WTC11 (cell line): Measurements from ENCODE around the gene P2RX6. TPM values are rescaled to one million over a fixed set of nuclear protein-coding genes. Genes with fewer than 3 reads are reported as not detected.

Experiments used
- ATAC-seq: fragments of 200-7000 bp; cut with Tn5 transposase; 2 replicates; pipeline ENCODE4 v1.10.0; 2021; ENCODE audit warnings: mild to moderate bottlenecking, moderate library complexity
- CTCF ChIA-PET: fragments of 300-600 bp; sonication (Branson Sonifier 250); formaldehyde crosslinking; loops from one replicate; lab custom pipeline; 2021; ENCODE audit warnings: antibody characterized with exemption; lab: Charles Lee
- POLR2A ChIA-PET: fragments of 350-600 bp; sonication (Branson Sonifier 250); formaldehyde crosslinking; loops from one replicate; lab custom pipeline; 2021; ENCODE audit warnings: antibody characterized with exemption; lab: Charles Lee
- DNase-seq: peaks from one replicate; pipeline ENCODE4 v3.0.0; 2021; ENCODE audit warnings: low spot score
- H3K27ac Mint-ChIP-seq: 2 replicates; pipeline ENCODE4 v1.8.0; 2021; ENCODE audit warnings: mixed read lengths
- H3K27me3 Mint-ChIP-seq: 2 replicates; pipeline ENCODE4 v1.8.0; 2021; ENCODE audit warnings: low read depth, mild to moderate bottlenecking, moderate library complexity, mixed read lengths
- H3K36me3 Mint-ChIP-seq: 2 replicates; pipeline ENCODE4 v1.8.0; 2021; ENCODE audit warnings: mixed read lengths
- H3K4me1 Mint-ChIP-seq: 2 replicates; pipeline ENCODE4 v1.8.0; 2022; ENCODE audit warnings: mixed read lengths
- H3K4me3 Mint-ChIP-seq: 2 replicates; pipeline ENCODE4 v1.8.0; 2021; ENCODE audit warnings: mild to moderate bottlenecking, moderate library complexity, mixed read lengths
- H3K9me3 Mint-ChIP-seq: 2 replicates; pipeline ENCODE4 v1.8.0; 2021; ENCODE audit warnings: mixed read lengths
- AFF4 ChIP-seq: sonication (generic); formaldehyde crosslinking; IDR thresholded peaks from 2 replicates; pipeline ENCODE4 v1.8.1; 2023; ENCODE audit warnings: mild to moderate bottlenecking, missing genetic modification reagents, borderline replicate concordance
- AR ChIP-seq: fragments of 250-450 bp; sonication (Bioruptor Pico); IDR thresholded peaks from 2 replicates; pipeline ENCODE4 v1.9.0; 2021; ENCODE audit warnings: mild to moderate bottlenecking
- CREB1 ChIP-seq: sonication (generic); formaldehyde crosslinking; IDR thresholded peaks from 2 replicates; pipeline ENCODE4 v1.8.0; 2023; ENCODE audit warnings: mild to moderate bottlenecking, missing genetic modification reagents
- ERG ChIP-seq: fragments of 250-450 bp; sonication (Bioruptor Pico); IDR thresholded peaks from 2 replicates; pipeline ENCODE4 v1.8.0; 2021; ENCODE audit warnings: mild to moderate bottlenecking
- PRDM15 ChIP-seq: sonication (generic); formaldehyde crosslinking; IDR thresholded peaks from 2 replicates; pipeline ENCODE4 v1.8.0; 2022; ENCODE audit warnings: missing genetic modification reagents
- RORB ChIP-seq: fragments of 250-450 bp; sonication (Bioruptor Pico); IDR thresholded peaks from 2 replicates; pipeline ENCODE4 v1.9.0; 2021; ENCODE audit warnings: mild to moderate bottlenecking
- ZNF281 ChIP-seq: sonication (generic); formaldehyde crosslinking; IDR thresholded peaks from 2 replicates; pipeline ENCODE4 v1.8.0; 2023; ENCODE audit warnings: mild to moderate bottlenecking, missing genetic modification reagents
- ZNF423 ChIP-seq: fragments of 250-450 bp; sonication (Bioruptor Pico); IDR thresholded peaks from 2 replicates; pipeline ENCODE4 v2.1.2; 2022; ENCODE audit warnings: mild to moderate bottlenecking, moderate library complexity
- total RNA-seq: library from RNA; stranded (reverse); gene quantifications from 3 replicates; pipeline ENCODE4 v1.2.3, GENCODE V29; 2021

P2RX6 gene
- total RNA-seq, 1 experiment from 2014 or later = 0.13 TPM

GRCh38 chr22:20996598-20997535 is 18.1 kb upstream of the P2RX6 start:
- Mint-ChIP-seq H3K9me3 (no peaks in the 10 kb centered on the region), H3K4me3 (no peak overlapping the region), H3K36me3 (no peaks in the 10 kb centered on the region), H3K27ac (no peak overlapping the region), H3K27me3 (no peaks in the 10 kb centered on the region), H3K4me1 (peaks cover 9% of the 10 kb centered on the region)
- ATAC-seq (no peak), DNase-seq (no peak)
- ChIA-PET CTCF (interaction anchor here (0.8 kb wide), 1 partner anchor 34 kb away, joined by 4 read pairs; no protein-coding TSS in a partner anchor), POLR2A (interaction anchor here (0.6 kb wide), 1 partner anchor 1126 kb away, joined by 4 read pairs; no protein-coding TSS in a partner anchor)
- TF ChIP-seq CREB1 (no peak), ZNF281 (CRISPR knock-in tag) (no peak), ERG (CRISPR knock-in tag) (no peak), AFF4 (CRISPR knock-in tag) (no peak), ZNF423 (no peak), RORB (CRISPR knock-in tag) (no peak), AR (CRISPR knock-in tag) (no peak), PRDM15 (no peak)
